Adrenal gland (tissue), 19 donors: Measurements from ENCODE around the gene MRPL18. TPM values are rescaled to one million over a fixed set of nuclear protein-coding genes. Genes with fewer than 3 reads are reported as not detected.

Experiments
- DNase-seq, 7 donors: peaks; one replicate each; pipeline ENCODE4 v3.0.0-alpha.2; 2019 to 2020
- H3K27ac ChIP-seq, 5 donors: fragments of 200-600 bp; sonication (generic) in 4 of 5; 1 replicate in 3 of 5; 2 replicates in 2 of 5; pipeline versions ENCODE4 v1.5.1 to v1.8.0; 2016 to 2020; ENCODE audit warnings: mild to moderate bottlenecking in 1 of 5
- H3K27me3 ChIP-seq: fragments of 200-600 bp; 2 replicates; pipeline ENCODE4 v1.8.0; 2021
- H3K36me3 ChIP-seq, 2 donors: fragments of 200-600 bp; replicated peaks in 1 of 2; 1 replicate in 1 of 2; 2 replicates in 1 of 2; pipeline versions ENCODE4 v1.5.1 to v1.8.0; 2018 to 2022
- H3K4me1 ChIP-seq, 2 donors: fragments of 200-600 bp; replicated peaks in 1 of 2; 1 replicate in 1 of 2; 2 replicates in 1 of 2; pipeline versions ENCODE4 v1.5.1 to v1.8.0; 2018 to 2021
- H3K4me3 ChIP-seq, 4 donors: fragments of 200-600 bp; sonication (generic) in 3 of 4; one replicate each; pipeline ENCODE4 v1.5.1; 2016 to 2018
- H3K9me3 ChIP-seq, 3 donors: fragments of 200-600 bp; sonication (generic) in 1 of 3; replicated peaks in 1 of 3; 1 replicate in 2 of 3; 2 replicates in 1 of 3; pipeline versions ENCODE4 v1.5.1 to v1.8.0; 2016 to 2021
- CTCF ChIP-seq, 6 experiments: fragments of 450-650 bp in 4 of 6; fragments of 200-600 bp in 2 of 6; sonication (generic) in 1 of 6; IDR thresholded peaks; 1 replicate in 5 of 6; 2 replicates in 1 of 6; pipeline versions ENCODE4 v1.5.1 to v1.8.0; 2016 to 2021; ENCODE audit warnings: antibody characterized with exemption in 6 of 6, mild to moderate bottlenecking in 2 of 6, moderate library complexity in 1 of 6
- POLR2A ChIP-seq, 2 donors: fragments of 450-650 bp; IDR thresholded peaks; one replicate each; pipeline ENCODE4 v1.6.1; 2017; ENCODE audit warnings: antibody characterized with exemption in 2 of 2, mild to moderate bottlenecking in 2 of 2, moderate library complexity in 1 of 2
- WGBS, 4 donors: extraction: QIAGEN DNeasy Blood & Tissue Kit in 2 of 4; methylation state at CpG; one replicate each; pipeline versions ENCODE4 v1.1.5 to v1.1.7; 2013 to 2017; 5-methylcytosine and 5-hydroxymethylcytosine counted together
- intact Hi-C, 2 donors: fragments of 100-400 bp; cut with DNase I; formaldehyde crosslinking; loops; one replicate each; pipeline versions ENCODE4 v1.14.1 to v1.15.0; 2022 to 2023
- long read RNA-seq, 10 donors: library from polyadenylated mRNA in 3 of 10; unstranded in 2 of 10; stranded (forward) in 1 of 10; transcript quantifications; one replicate each; pipeline ENCODE4 v2.0.0 and lab custom pipeline, GENCODE V29; 2021 to 2026
- polyA plus RNA-seq, 3 donors: library from polyadenylated mRNA; stranded (reverse); fragments of 200-250 nt in 2 of 3; fragments of 350-450 nt in 1 of 3; fragmentation: Illumina TruSeq in 1 of 3; extraction: RNeasy Lipid Tissue Mini Kit (QIAGEN cat#74804) in 1 of 3; gene quantifications; one replicate each; pipeline ENCODE4 v1.2.3, GENCODE V29; 2013 to 2014
- total RNA-seq, 9 donors: library from RNA; depleted of rRNA in 4 of 9; stranded (reverse); fragments of >200 nt in 4 of 9; fragments of 120-200 nt in 1 of 9; fragmentation: NEBNext Ultra II Directional in 1 of 9; extraction: Animal tissue kit (Norgen Biotek cat#: 25700) in 1 of 9; gene quantifications; one replicate each; pipeline versions ENCODE4 v1.1.0 to v1.2.4, GENCODE V29; 2013 to 2023
- donor health status: healthy with polysubstance abuse.
- donor health status: Bipolar disorder and iron deficiency.
- donor health status: DM: yes; HTN: yes; CAD: no.
- donor health status: DM: no; HTN: no; CAD: no.
- donor health status: DM: no; HTN: no; CAD: no.
- donor health status: DM: yes; HTN: yes; CAD: no.

The MRPL18 gene
- total RNA-seq (100 to 1,000 TPM in 3 of 9 donors, 10 to 100 TPM in 6; 63.7 to 199 (median 78.5) TPM), polyA plus RNA-seq (100 to 1,000 TPM; 110 to 138 (median 132) TPM)
- long read RNA-seq, donor 1, transcript MRPL18-201 (4 exons, 978 nt): major isoform, 112 of 200 reads
- long read RNA-seq, donor 1, partial matches to known transcripts: 23 of 200 reads
- long read RNA-seq, donor 1, other reads (novel, unspliced or antisense): 65 of 200 reads
- long read RNA-seq, donor 2, transcript MRPL18-201 (4 exons, 978 nt): major isoform, 62 of 98 reads
- long read RNA-seq, donor 2, partial matches to known transcripts: 28 of 98 reads
- long read RNA-seq, donor 2, other reads (novel, unspliced or antisense): 5 of 98 reads
- long read RNA-seq, donor 3, transcript MRPL18-201 (4 exons, 978 nt): major isoform, 59 of 105 reads
- long read RNA-seq, donor 3, partial matches to known transcripts: 27 of 105 reads
- long read RNA-seq, donor 3, other reads (novel, unspliced or antisense): 19 of 105 reads
- long read RNA-seq, donor 4, transcript MRPL18-201 (4 exons, 978 nt): major isoform, 39 of 52 reads
- long read RNA-seq, donor 4, partial matches to known transcripts: 2 of 52 reads
- long read RNA-seq, donor 4, other reads (novel, unspliced or antisense): 7 of 52 reads
- long read RNA-seq, donor 5, transcript MRPL18-201 (4 exons, 978 nt): major isoform, 53 of 74 reads
- long read RNA-seq, donor 5, partial matches to known transcripts: 0 of 74 reads
- long read RNA-seq, donor 5, other reads (novel, unspliced or antisense): 19 of 74 reads
- long read RNA-seq, donor 6, transcript MRPL18-201 (4 exons, 978 nt): major isoform, 37 of 42 reads
- long read RNA-seq, donor 6, partial matches to known transcripts: 0 of 42 reads
- long read RNA-seq, donor 6, other reads (novel, unspliced or antisense): 5 of 42 reads
- long read RNA-seq, donor 7, transcript MRPL18-201 (4 exons, 978 nt): major isoform, 32 of 38 reads
- long read RNA-seq, donor 7, partial matches to known transcripts: 0 of 38 reads
- long read RNA-seq, donor 7, other reads (novel, unspliced or antisense): 6 of 38 reads
- long read RNA-seq, donor 8, transcript MRPL18-201 (4 exons, 978 nt): major isoform, 68 of 119 reads
- long read RNA-seq, donor 8, partial matches to known transcripts: 6 of 119 reads
- long read RNA-seq, donor 8, other reads (novel, unspliced or antisense): 41 of 119 reads
- long read RNA-seq, donor 9, transcript MRPL18-201 (4 exons, 978 nt): major isoform, 44 of 95 reads
- long read RNA-seq, donor 9, partial matches to known transcripts: 18 of 95 reads
- long read RNA-seq, donor 9, other reads (novel, unspliced or antisense): 31 of 95 reads
- long read RNA-seq, donor 10, transcript MRPL18-201 (4 exons, 978 nt): major isoform, 35 of 43 reads
- long read RNA-seq, donor 10, partial matches to known transcripts: 0 of 43 reads
- long read RNA-seq, donor 10, other reads (novel, unspliced or antisense): 6 of 43 reads

DNA sequence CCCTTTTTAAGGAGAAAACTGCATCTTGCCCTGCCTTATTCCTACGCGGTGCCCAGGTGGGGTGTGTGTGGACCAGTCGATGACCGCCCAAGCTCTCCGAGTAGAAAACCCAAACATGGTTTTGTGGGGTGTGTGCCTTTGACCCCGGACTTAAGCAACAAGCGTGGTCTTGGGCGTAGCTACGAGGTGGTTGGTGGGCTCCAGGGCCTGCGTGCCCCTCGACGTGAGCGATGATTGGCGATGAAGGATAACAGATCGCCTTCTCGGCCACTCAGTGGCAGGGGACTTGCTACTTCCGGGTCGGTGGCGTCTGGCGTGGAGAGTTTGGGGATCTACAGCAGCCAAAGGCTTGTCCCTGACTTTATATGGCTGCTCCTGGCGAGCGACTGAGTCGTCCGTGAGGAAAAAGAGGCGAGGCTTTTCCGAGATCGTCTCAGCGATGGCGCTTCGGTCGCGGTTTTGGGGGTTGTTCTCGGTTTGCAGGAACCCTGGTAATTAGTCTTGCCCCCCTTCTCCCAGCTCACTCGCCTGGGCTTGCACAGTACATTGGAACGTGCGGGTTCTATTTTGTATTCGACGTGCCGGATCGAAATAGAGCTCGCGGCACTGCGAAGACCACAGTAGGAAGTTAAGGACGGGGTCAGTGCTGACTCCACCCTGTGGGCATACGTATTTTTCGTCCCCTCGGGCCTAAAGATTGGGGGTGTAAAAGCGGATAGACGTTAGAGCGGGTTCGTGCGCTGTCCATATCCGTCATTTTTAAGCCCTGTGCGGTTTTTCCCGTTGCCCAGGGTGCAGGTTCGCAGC lies at the start of gene MRPL18:
Gene MRPL18, plus strand, starts transcription at position 319 of the 807 bp plus-strand sequence. Its CDS starts 121 bp downstream, at position 440.
- Histone ChIP-seq H3K27ac (peak within 1 kb of the TSS; percentile 85 to 98 (median 92)), H3K4me1 (peaks cover 19 to 43% of the 10 kb centered on the region in 2 donors), H3K36me3 (peaks cover 0 to 40% of the 10 kb centered on the region in 2 donors), H3K27me3 (no peaks in the 10 kb centered on the region), H3K4me3 (peak within 1 kb of the TSS; percentile 59 to 89 (median 76)), H3K9me3 (no peaks in the 10 kb centered on the region)
- intact Hi-C loops: no loop called here
- TF ChIP-seq CTCF (IDR thresholded peaks at IDR 0.05): peak in 1 of 6 experiments; percentile 11
- TF ChIP-seq POLR2A (IDR thresholded peaks at IDR 0.05): peak; percentile 41 to 70
- DNase-seq: peak; percentile 89 to 98 (median 97)
- WGBS, 4 donors: 0 to 1% (median 0%) methylated on average over 28 to 56 of the region's 56 CpGs

DNA sequence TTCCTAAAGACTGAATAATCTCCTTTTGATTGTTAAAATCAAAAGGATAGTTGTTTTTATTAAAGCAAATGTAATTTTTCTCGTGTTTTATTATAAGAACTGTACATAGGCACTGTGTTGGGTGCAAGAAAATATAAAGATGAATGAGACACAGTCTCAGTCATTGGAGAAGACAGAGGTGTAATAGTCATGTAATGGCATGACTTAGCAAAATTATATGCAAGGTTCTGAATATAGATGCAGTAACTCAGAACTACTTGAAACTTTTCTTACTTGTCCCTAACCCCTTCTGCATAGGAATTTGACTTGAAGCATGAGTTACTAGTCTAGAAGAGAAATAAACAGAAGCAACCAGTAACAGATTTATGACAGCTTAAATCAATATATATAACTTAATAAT lies 48.1 kb upstream of the MRPL18 start:
- no peak overlapping the region for H3K4me3 ChIP-seq
- H3K9me3 ChIP-seq: no peaks in the 10 kb centered on the region
- no peaks in the 10 kb centered on the region for H3K27me3 ChIP-seq
- intact Hi-C loops: no loop called here
- H3K4me1 ChIP-seq: peaks cover 15 to 37% of the 10 kb centered on the region in 2 donors
- WGBS, 4 donors: 82 to 88% (median 85%) methylated on average over 1 of the region's 1 CpG
- DNase-seq: no peak
- no peak overlapping the region for H3K27ac ChIP-seq
- TF ChIP-seq CTCF (IDR thresholded peaks at IDR 0.05): no peak
- no peak for TF ChIP-seq POLR2A (IDR thresholded peaks at IDR 0.05)
- peaks cover 0 to 75% of the 10 kb centered on the region in 2 donors for H3K36me3 ChIP-seq

DNA sequence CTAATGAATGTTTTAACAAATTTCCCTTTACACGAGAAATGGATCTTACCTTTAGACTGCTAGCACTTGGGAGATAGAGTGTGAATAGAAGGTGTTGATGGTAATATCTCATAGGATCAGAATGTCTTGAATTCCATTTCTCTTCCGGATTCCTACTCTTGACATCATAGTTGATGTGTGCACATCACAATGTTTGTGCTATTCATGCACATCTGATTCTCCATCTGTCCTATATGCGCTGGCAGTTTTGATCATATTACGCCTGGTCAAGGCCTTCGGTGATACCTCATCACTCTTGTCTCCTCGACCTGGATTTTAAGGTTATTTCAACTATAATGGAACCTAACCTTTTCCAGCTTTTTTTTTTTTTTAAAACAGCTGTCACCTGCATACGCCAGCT lies 45.2 kb upstream of the MRPL18 start:
- Histone ChIP-seq H3K36me3 (peaks cover 0 to 94% of the 10 kb centered on the region in 2 donors), H3K27me3 (no peaks in the 10 kb centered on the region), H3K4me1 (peaks cover 9 to 15% of the 10 kb centered on the region in 2 donors), H3K27ac (no peak overlapping the region), H3K9me3 (no peaks in the 10 kb centered on the region), H3K4me3 (no peak overlapping the region)
- DNase-seq: no peak
- 72 to 81% (median 77%) methylated on average over 7 of the region's 7 CpGs for WGBS, 4 donors
- intact Hi-C loops: no loop called here
- TF ChIP-seq CTCF (IDR thresholded peaks at IDR 0.05) (no peak), POLR2A (IDR thresholded peaks at IDR 0.05) (no peak)
